ENCODE measurements around the gene PRKAG2.

DNA sequence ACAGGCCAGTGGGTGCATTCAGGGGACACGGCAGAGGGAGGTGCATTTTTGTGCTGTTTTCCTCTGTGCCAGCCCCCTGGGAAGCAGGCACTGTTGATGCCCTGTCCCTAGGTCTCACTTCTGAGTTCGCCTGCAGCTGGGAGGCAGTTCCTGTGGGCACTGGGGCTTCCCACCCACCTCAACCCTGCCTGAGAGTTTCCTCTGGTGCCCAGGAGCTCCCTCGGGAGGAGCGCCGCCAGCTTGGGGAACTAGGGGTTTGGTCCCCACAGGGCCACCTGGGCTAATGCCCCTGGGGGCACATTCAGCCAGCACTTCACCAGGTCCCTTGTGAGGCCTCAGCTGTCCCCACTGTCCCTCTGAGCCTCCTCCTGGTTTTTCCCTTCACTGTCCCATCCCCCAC is 179.0 kb downstream of the PRKAG2 start:
- TF ChIP-seq, protein P1, sequence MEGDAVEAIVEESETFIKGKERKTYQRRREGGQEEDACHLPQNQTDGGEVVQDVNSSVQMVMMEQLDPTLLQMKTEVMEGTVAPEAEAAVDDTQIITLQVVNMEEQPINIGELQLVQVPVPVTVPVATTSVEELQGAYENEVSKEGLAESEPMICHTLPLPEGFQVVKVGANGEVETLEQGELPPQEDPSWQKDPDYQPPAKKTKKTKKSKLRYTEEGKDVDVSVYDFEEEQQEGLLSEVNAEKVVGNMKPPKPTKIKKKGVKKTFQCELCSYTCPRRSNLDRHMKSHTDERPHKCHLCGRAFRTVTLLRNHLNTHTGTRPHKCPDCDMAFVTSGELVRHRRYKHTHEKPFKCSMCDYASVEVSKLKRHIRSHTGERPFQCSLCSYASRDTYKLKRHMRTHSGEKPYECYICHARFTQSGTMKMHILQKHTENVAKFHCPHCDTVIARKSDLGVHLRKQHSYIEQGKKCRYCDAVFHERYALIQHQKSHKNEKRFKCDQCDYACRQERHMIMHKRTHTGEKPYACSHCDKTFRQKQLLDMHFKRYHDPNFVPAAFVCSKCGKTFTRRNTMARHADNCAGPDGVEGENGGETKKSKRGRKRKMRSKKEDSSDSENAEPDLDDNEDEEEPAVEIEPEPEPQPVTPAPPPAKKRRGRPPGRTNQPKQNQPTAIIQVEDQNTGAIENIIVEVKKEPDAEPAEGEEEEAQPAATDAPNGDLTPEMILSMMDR (IDR thresholded peaks at IDR 0.05; ENCODE audit: low read depth, low read length), result no peak
- no peak for TF ChIP-seq POLR2A (IDR thresholded peaks at IDR 0.05; ENCODE audit: extremely low read depth, insufficient read length)
- no peak for TF ChIP-seq MYC (IDR thresholded peaks at IDR 0.05; ENCODE audit: low read depth, low read length)

Data from NB4 (cell line).